ENCODE results near the gene BABAM2.
"Not testable (repeated sequence)": the region's sequence is repeated elsewhere in the genome, so short reads cannot be mapped to it uniquely, and the experiment has no call there.

BABAM2 gene

GRCh38 chr2:28322456-28322855, 431.9 kb downstream of the BABAM2 start:
- no peak for DNase-seq

- DNase-seq = no peak
Measured at GRCh38 chr2:28322981-28323396, 432.5 kb downstream of the BABAM2 start.

GRCh38 chr2:28325173-28325566, 434.6 kb downstream of the BABAM2 start:
- DNase-seq = no peak

- no peak for DNase-seq
Measured at GRCh38 chr2:28325567-28326468, 435.3 kb downstream of the BABAM2 start.

- no peak for DNase-seq
Measured at GRCh38 chr2:28326469-28326805, 435.9 kb downstream of the BABAM2 start.

- no peak for DNase-seq
Measured at GRCh38 chr2:28326881-28327505, 436.5 kb downstream of the BABAM2 start.

- DNase-seq = no peak
Measured at GRCh38 chr2:28327581-28327955, 437.0 kb downstream of the BABAM2 start.

GRCh38 chr2:28327956-28328922, 437.7 kb downstream of the BABAM2 start:
- no peak for DNase-seq

- DNase-seq = no peak
Measured at GRCh38 chr2:28329184-28329583, 438.7 kb downstream of the BABAM2 start.

GRCh38 chr2:28330722-28331121, 440.2 kb downstream of the BABAM2 start:
- DNase-seq = not testable (repeated sequence)

- not testable (repeated sequence) for DNase-seq
Measured at GRCh38 chr2:28331797-28332196, 441.3 kb downstream of the BABAM2 start.

GRCh38 chr2:28332696-28333095, 442.2 kb downstream of the BABAM2 start:
- DNase-seq = no peak

- no peak for DNase-seq
Measured at GRCh38 chr2:28333606-28334526, 443.3 kb downstream of the BABAM2 start.

- DNase-seq = no peak
Measured at GRCh38 chr2:28334527-28334894, 444.0 kb downstream of the BABAM2 start.

GRCh38 chr2:28335265-28335664, 444.7 kb downstream of the BABAM2 start:
- not testable (repeated sequence) for DNase-seq

- no peak for DNase-seq
Measured at GRCh38 chr2:28335666-28336065, 445.1 kb downstream of the BABAM2 start.

- DNase-seq = no peak
Measured at GRCh38 chr2:28336264-28336980, 445.9 kb downstream of the BABAM2 start.

GRCh38 chr2:28336982-28337627, 446.6 kb downstream of the BABAM2 start:
- DNase-seq = no peak

GRCh38 chr2:28338046-28338817, 447.7 kb downstream of the BABAM2 start:
- DNase-seq = no peak

GRCh38 chr2:28338831-28339321, 448.3 kb downstream of the BABAM2 start:
- no peak for DNase-seq

Data from DMS153 (cell line).